Type B pancreatic cell (in vitro differentiated cells): ENCODE results near the gene PTPRF. TPM values are rescaled to one million over a fixed set of nuclear protein-coding genes. Genes with fewer than 3 reads are reported as not detected.

ENCODE experiments used
- DNase-seq: peaks from one replicate; pipeline ENCODE4 v3.0.0; 2021; ENCODE audit warnings: mixed read lengths; ENCODE audit not compliant: unreplicated experiment; ENCODE audit errors: extremely low spot score
- H3K27ac Mint-ChIP-seq: 2 replicates; pipeline ENCODE4 v1.8.0; 2021; ENCODE audit warnings: mild to moderate bottlenecking, mixed read lengths
- H3K27me3 Mint-ChIP-seq: 2 replicates; pipeline ENCODE4 v1.8.0; 2021; ENCODE audit warnings: mixed read lengths
- H3K36me3 Mint-ChIP-seq: 2 replicates; pipeline ENCODE4 v1.8.0; 2021; ENCODE audit warnings: mixed read lengths
- H3K4me1 Mint-ChIP-seq: one replicate; pipeline ENCODE4 v1.8.0; 2021; ENCODE audit warnings: mixed read lengths; ENCODE audit not compliant: unreplicated experiment
- H3K4me3 Mint-ChIP-seq: 2 replicates; pipeline ENCODE4 v1.8.0; 2021; ENCODE audit warnings: mild to moderate bottlenecking, mixed read lengths
- H3K9me3 Mint-ChIP-seq: 2 replicates; pipeline ENCODE4 v1.8.0; 2021; ENCODE audit warnings: mixed read lengths
- CTCF ChIP-seq: fragments of 200-600 bp; sonication (generic); conservative IDR thresholded peaks from 2 replicates; pipeline ENCODE4 v1.5.0; 2021; ENCODE audit warnings: antibody characterized with exemption, mild to moderate bottlenecking
- total RNA-seq: library from RNA; stranded (reverse); gene quantifications from 2 replicates; pipeline ENCODE4 v1.2.1, GENCODE V29; 2021; ENCODE audit warnings: low replicate concordance

Gene PTPRF
- total RNA-seq, 1 donor from 2014 or later: 260 TPM

- peaks cover 16% of the 10 kb centered on the region for H3K36me3 Mint-ChIP-seq
- H3K27ac Mint-ChIP-seq: no peak overlapping the region
- H3K4me3 Mint-ChIP-seq: no peak overlapping the region
- H3K27me3 Mint-ChIP-seq: no peaks in the 10 kb centered on the region
- H3K9me3 Mint-ChIP-seq: no peaks in the 10 kb centered on the region
- no peaks in the 10 kb centered on the region for H3K4me1 Mint-ChIP-seq
- no peak for DNase-seq
- no peak for TF ChIP-seq CTCF
Observed at GRCh38 chr1:43597028-43597427, 66.3 kb downstream of the PTPRF start.

GRCh38 chr1:43597721-43598120 lies 67.0 kb downstream of the PTPRF start:
- no peak for TF ChIP-seq CTCF
- Mint-ChIP-seq H3K9me3 (no peaks in the 10 kb centered on the region), H3K4me3 (no peak overlapping the region), H3K4me1 (no peaks in the 10 kb centered on the region), H3K27me3 (no peaks in the 10 kb centered on the region), H3K36me3 (peaks cover 16% of the 10 kb centered on the region), H3K27ac (no peak overlapping the region)
- DNase-seq: no peak

- H3K27me3 Mint-ChIP-seq: no peaks in the 10 kb centered on the region
- no peak overlapping the region for H3K4me3 Mint-ChIP-seq
- TF ChIP-seq CTCF: no peak
- no peak for DNase-seq
- H3K9me3 Mint-ChIP-seq: no peaks in the 10 kb centered on the region
- H3K36me3 Mint-ChIP-seq: peaks cover 10% of the 10 kb centered on the region
- H3K4me1 Mint-ChIP-seq: no peaks in the 10 kb centered on the region
- no peak overlapping the region for H3K27ac Mint-ChIP-seq
Observed at GRCh38 chr1:43598622-43599021, 67.9 kb downstream of the PTPRF start.

- H3K27ac Mint-ChIP-seq: peak overlapping the region; percentile 49
- no peaks in the 10 kb centered on the region for H3K4me1 Mint-ChIP-seq
- TF ChIP-seq CTCF: no peak
- peaks cover 10% of the 10 kb centered on the region for H3K36me3 Mint-ChIP-seq
- no peak for DNase-seq
- H3K27me3 Mint-ChIP-seq: no peaks in the 10 kb centered on the region
- no peak overlapping the region for H3K4me3 Mint-ChIP-seq
- no peaks in the 10 kb centered on the region for H3K9me3 Mint-ChIP-seq
Observed at GRCh38 chr1:43600033-43601020, 69.6 kb downstream of the PTPRF start.

GRCh38 chr1:43602990-43603389 lies 72.3 kb downstream of the PTPRF start:
- TF ChIP-seq CTCF: no peak
- no peak for DNase-seq
- Mint-ChIP-seq H3K4me1 (no peaks in the 10 kb centered on the region), H3K27me3 (no peaks in the 10 kb centered on the region), H3K27ac (peak overlapping the region; percentile 71), H3K4me3 (no peak overlapping the region), H3K9me3 (no peaks in the 10 kb centered on the region), H3K36me3 (peaks cover 13% of the 10 kb centered on the region)
